ENCODE results near the gene SPATA13.

- TF ChIP-seq TAF1 (IDR thresholded peaks at IDR 0.05; ENCODE audit: low read depth) (no peak), YY1 (IDR thresholded peaks at IDR 0.05; ENCODE audit: low read depth) (no peak), TEAD4 (IDR thresholded peaks at IDR 0.05) (no peak), EGR1 (IDR thresholded peaks at IDR 0.05) (no peak), RAD21 (IDR thresholded peaks at IDR 0.05; ENCODE audit: low read depth) (no peak), FOXM1 (IDR thresholded peaks at IDR 0.05; ENCODE audit: borderline replicate concordance, low read depth) (no peak), MAX (IDR thresholded peaks at IDR 0.05) (no peak), EP300 (IDR thresholded peaks at IDR 0.05; ENCODE audit: borderline replicate concordance) (no peak), TCF12 (IDR thresholded peaks at IDR 0.05; ENCODE audit: low read depth) (no peak), NFIC (IDR thresholded peaks at IDR 0.05) (no peak)
These were observed 72.9 kb downstream of the SPATA13 start for GRCh38 chr13:24233351-24233901.
